Measurements from ENCODE around the gene KPNA5. TPM values are rescaled to one million over a fixed set of nuclear protein-coding genes. Genes with fewer than 3 reads are reported as not detected.
A peak's percentile ranks its signal among the peaks of the same experiment; 100 is the strongest.

KPNA5 gene
- polyA plus RNA-seq, 1 donor, result 8.9 TPM

DNA sequence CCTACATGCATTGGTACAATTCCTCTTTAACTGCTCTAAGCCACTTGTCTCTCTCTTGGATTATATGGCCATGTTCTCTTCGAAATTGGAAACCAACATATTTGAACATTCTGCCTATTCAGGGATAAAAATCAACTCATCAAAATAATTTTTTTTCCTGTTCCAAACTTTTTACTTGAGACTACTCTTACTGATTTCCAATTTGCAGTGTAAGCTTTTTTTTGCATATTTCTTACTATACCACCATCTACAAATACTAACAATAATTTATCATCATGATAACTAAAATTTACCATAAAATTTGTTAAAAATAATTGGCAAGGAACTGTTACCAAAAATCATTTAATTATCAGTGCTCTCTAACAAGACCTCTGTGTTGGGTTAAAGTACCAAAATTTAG, 91.4 kb downstream of the KPNA5 start:
- Histone ChIP-seq H3K4me3 (ENCODE audit: low read length) (no peak overlapping the region), H3K4me1 (ENCODE audit: control insufficient read depth, insufficient read depth, low read length) (no peaks in the 10 kb centered on the region), H3K36me3 (ENCODE audit: control insufficient read depth, insufficient read depth, low read length) (no peaks in the 10 kb centered on the region), H3K27me3 (ENCODE audit: control insufficient read depth, insufficient read depth, low read length) (peaks cover 1% of the 10 kb centered on the region), H3K9me3 (ENCODE audit: control insufficient read depth, low read depth, low read length) (no peaks in the 10 kb centered on the region), H3K27ac (ENCODE audit: low read length) (no peak overlapping the region)
- WGBS (ENCODE audit: insufficient coverage, low lambda C conversion rate), result 100% methylated on average over 1 of the region's 1 CpG
- no peak for DNase-seq

DNA sequence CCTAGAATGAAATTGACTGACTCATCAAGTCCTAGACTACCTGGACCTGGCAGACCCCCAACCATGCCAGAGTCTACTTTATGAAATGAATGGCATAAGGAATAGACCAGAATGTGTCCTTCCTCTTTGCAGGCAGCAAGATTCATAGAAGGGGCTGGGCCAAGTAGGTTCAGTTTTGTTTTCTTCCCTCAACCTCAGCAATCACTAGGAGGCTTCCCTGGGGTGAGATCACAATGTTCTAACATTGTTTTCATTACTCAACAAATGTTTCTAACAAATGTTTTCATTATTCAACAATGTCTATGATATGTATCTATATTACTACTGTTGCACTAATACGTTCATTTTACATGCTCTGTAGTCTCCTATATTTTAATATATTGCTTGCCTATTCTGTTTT, 92.9 kb downstream of the KPNA5 start:
- no peak for DNase-seq
- 100% methylated on average over 1 of the region's 1 CpG for WGBS (ENCODE audit: insufficient coverage, low lambda C conversion rate)

DNA sequence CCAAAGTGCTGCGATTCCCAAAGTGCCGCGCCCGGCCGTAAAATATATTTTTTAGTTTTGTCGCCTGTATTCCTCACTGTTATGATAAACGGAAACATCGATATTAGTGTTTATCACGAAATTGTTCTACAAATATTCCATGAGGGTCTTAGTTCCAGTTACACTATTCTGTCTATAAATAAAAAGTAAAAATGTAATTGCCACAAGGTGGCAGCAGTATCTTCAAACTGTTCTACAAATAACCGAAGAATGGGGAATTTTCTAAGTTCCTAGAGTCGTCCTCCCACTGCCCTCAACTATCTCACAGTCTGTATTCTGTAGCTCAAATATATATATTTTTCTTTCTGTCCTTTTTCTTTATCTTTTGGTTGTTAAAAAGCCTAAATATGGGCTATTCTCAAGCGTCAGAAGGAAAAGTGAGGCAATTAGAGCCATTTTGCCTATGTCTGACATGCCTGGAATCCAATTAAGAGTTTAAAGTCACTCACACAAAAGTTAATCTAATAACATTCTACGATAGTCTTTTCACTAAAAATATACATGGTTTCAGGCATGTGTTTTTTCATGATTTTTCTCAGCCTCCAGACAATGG, 98.7 kb downstream of the KPNA5 start:
- no peaks in the 10 kb centered on the region for H3K9me3 ChIP-seq (ENCODE audit: control insufficient read depth, low read depth, low read length)
- H3K36me3 ChIP-seq (ENCODE audit: control insufficient read depth, insufficient read depth, low read length), result no peaks in the 10 kb centered on the region
- H3K4me1 ChIP-seq (ENCODE audit: control insufficient read depth, insufficient read depth, low read length), result no peaks in the 10 kb centered on the region
- whole genome bisulfite sequencing (ENCODE audit: insufficient coverage, low lambda C conversion rate), result 16% methylated on average over 6 of the region's 13 CpGs
- H3K27ac ChIP-seq (ENCODE audit: low read length), result no peak overlapping the region
- no peaks in the 10 kb centered on the region for H3K27me3 ChIP-seq (ENCODE audit: control insufficient read depth, insufficient read depth, low read length)
- H3K4me3 ChIP-seq (ENCODE audit: low read length), result no peak overlapping the region
- DNase-seq, result peak in 1 of 2 donors; percentile 22

More for the DNA sequence above, 92.9 kb downstream of the KPNA5 start:
- no peaks in the 10 kb centered on the region for H3K4me1 ChIP-seq (ENCODE audit: control insufficient read depth, insufficient read depth, low read length)
- H3K27ac ChIP-seq (ENCODE audit: low read length), result no peak overlapping the region
- H3K9me3 ChIP-seq (ENCODE audit: control insufficient read depth, low read depth, low read length), result no peaks in the 10 kb centered on the region
- no peaks in the 10 kb centered on the region for H3K36me3 ChIP-seq (ENCODE audit: control insufficient read depth, insufficient read depth, low read length)
- H3K4me3 ChIP-seq (ENCODE audit: low read length), result no peak overlapping the region
- H3K27me3 ChIP-seq (ENCODE audit: control insufficient read depth, insufficient read depth, low read length), result no peaks in the 10 kb centered on the region

DNA sequence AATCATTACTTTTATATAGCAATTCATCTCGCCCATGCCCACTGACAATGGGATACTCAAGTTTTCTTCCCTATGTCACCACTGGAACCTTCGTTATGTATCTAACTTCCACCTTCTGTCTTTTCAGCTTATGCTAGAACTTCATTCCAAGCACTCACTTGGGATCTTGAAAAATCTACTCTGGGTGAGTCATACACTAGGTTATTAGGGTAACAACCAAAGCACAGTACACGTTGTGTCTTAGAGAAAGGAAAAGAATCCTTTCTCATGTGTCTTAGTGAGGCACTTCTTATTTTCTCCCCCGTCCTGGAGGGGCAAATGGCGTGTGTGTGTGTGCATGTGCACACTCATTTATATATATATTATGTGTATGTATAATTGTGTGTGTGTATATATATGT, 102.8 kb downstream of the KPNA5 start:
- 100% methylated on average over 1 of the region's 5 CpGs for WGBS (ENCODE audit: insufficient coverage, low lambda C conversion rate)
- no peak for DNase-seq

More for the DNA sequence above, 102.8 kb downstream of the KPNA5 start:
- Histone ChIP-seq H3K27me3 (ENCODE audit: control insufficient read depth, insufficient read depth, low read length) (no peaks in the 10 kb centered on the region), H3K27ac (ENCODE audit: low read length) (no peak overlapping the region), H3K36me3 (ENCODE audit: control insufficient read depth, insufficient read depth, low read length) (no peaks in the 10 kb centered on the region), H3K4me1 (ENCODE audit: control insufficient read depth, insufficient read depth, low read length) (no peaks in the 10 kb centered on the region), H3K9me3 (ENCODE audit: control insufficient read depth, low read depth, low read length) (no peaks in the 10 kb centered on the region), H3K4me3 (ENCODE audit: low read length) (no peak overlapping the region)

Other genes with a start within 250 kb of the KPNA5 start
- gene CALHM6, start 219.8 kb upstream of the KPNA5 start, polyA plus RNA-seq, result 7.8 TPM
- 0.91 TPM for gene CALHM5, start 169.6 kb upstream of the KPNA5 start, polyA plus RNA-seq
- gene TRAPPC3L, start 135.5 kb upstream of the KPNA5 start, polyA plus RNA-seq, result 0.18 TPM
- gene CALHM4, start 127.5 kb upstream of the KPNA5 start, polyA plus RNA-seq, result 0.13 TPM
- 48.6 TPM for gene RWDD1, start 109.7 kb upstream of the KPNA5 start, polyA plus RNA-seq
- gene RSPH4A, start 64.7 kb upstream of the KPNA5 start, polyA plus RNA-seq, result 0.70 TPM
- 17.7 TPM for gene ZUP1, start 12.4 kb upstream of the KPNA5 start, polyA plus RNA-seq
- gene FAM162B, start 84.5 kb downstream of the KPNA5 start, polyA plus RNA-seq, result 0.73 TPM
- gene GPRC6A, start 147.9 kb downstream of the KPNA5 start, polyA plus RNA-seq, result not detected
- 8.6 TPM for gene RFX6, start 196.0 kb downstream of the KPNA5 start, polyA plus RNA-seq

Measured in large intestine (tissue), 3 donors.